Neutrophil (primary cell): Measurements from ENCODE around the gene TMPRSS4.

ENCODE experiments used
- H3K27ac ChIP-seq: fragments of 200-600 bp; sonication (generic); 2 replicates; pipeline ENCODE4 v1.5.1; 2016; ENCODE audit warnings: mild to moderate bottlenecking, moderate library complexity
- H3K27me3 ChIP-seq: fragments of 200-600 bp; sonication (generic); 2 replicates; pipeline ENCODE4 v1.6.0; 2016; ENCODE audit warnings: mild to moderate bottlenecking
- H3K36me3 ChIP-seq: fragments of 200-600 bp; sonication (generic); 2 replicates; pipeline ENCODE4 v1.5.1; 2017
- H3K4me1 ChIP-seq, 2 experiments: fragments of 200-600 bp in 1 of 2; sonication (generic) in 1 of 2; 1 replicate in 1 of 2; 2 replicates in 1 of 2; pipeline versions ENCODE4 v1.5.1 to v1.6.1; 2013 to 2016; ENCODE audit warnings: low read depth in 1 of 2, low read length in 1 of 2, mild to moderate bottlenecking in 1 of 2, moderate library complexity in 1 of 2; ENCODE audit not compliant: control insufficient read depth in 1 of 2, insufficient read depth in 1 of 2
- H3K4me3 ChIP-seq, 2 experiments: fragments of 200-600 bp in 1 of 2; sonication (generic) in 1 of 2; 1 replicate in 1 of 2; 2 replicates in 1 of 2; pipeline ENCODE4 v1.5.1; 2013 to 2016; ENCODE audit warnings: low read depth in 1 of 2, low read length in 1 of 2, mild to moderate bottlenecking in 1 of 2, moderate library complexity in 1 of 2
- H3K9me3 ChIP-seq: fragments of 200-600 bp; sonication (generic); 2 replicates; pipeline ENCODE4 v1.5.1; 2016
- CTCF ChIP-seq: fragments of 200-600 bp; sonication (generic); IDR thresholded peaks from 2 replicates; pipeline ENCODE4 v1.5.1; 2016; ENCODE audit warnings: antibody characterized with exemption

Gene TMPRSS4

GRCh38 chr11:118152552-118153471 lies 75.9 kb downstream of the TMPRSS4 start, which contains the start of gene SCN4B:
Gene SCN4B, minus strand, starts transcription at chr11:118152823. Its CDS starts 150 bp downstream, at chr11:118152673.
- H3K4me1 ChIP-seq = peaks cover 0 to 11% of the 10 kb centered on the region in 2 experiments
- no peak for TF ChIP-seq CTCF
- H3K27ac ChIP-seq = no peak within 1 kb of the TSS
- no peaks in the 10 kb centered on the region for H3K9me3 ChIP-seq
- H3K4me3 ChIP-seq = no peak within 1 kb of the TSS
- H3K27me3 ChIP-seq = peaks cover 100% of the 10 kb centered on the region
- H3K36me3 ChIP-seq = no peaks in the 10 kb centered on the region

- peaks cover 0 to 11% of the 10 kb centered on the region in 2 experiments for H3K4me1 ChIP-seq
- no peak for TF ChIP-seq CTCF
- H3K27me3 ChIP-seq = peaks cover 100% of the 10 kb centered on the region
- no peaks in the 10 kb centered on the region for H3K9me3 ChIP-seq
- no peaks in the 10 kb centered on the region for H3K36me3 ChIP-seq
- no peak overlapping the region for H3K4me3 ChIP-seq
- H3K27ac ChIP-seq = no peak overlapping the region
Observed at GRCh38 chr11:118153516-118153915, 76.6 kb downstream of the TMPRSS4 start.

- H3K27me3 ChIP-seq = peaks cover 100% of the 10 kb centered on the region
- no peak overlapping the region for H3K27ac ChIP-seq
- H3K4me3 ChIP-seq = no peak overlapping the region
- H3K36me3 ChIP-seq = no peaks in the 10 kb centered on the region
- no peak for TF ChIP-seq CTCF
- no peaks in the 10 kb centered on the region for H3K9me3 ChIP-seq
- peaks cover 0 to 11% of the 10 kb centered on the region in 2 experiments for H3K4me1 ChIP-seq
Observed at GRCh38 chr11:118153976-118154375, 77.1 kb downstream of the TMPRSS4 start.

- no peak overlapping the region for H3K4me3 ChIP-seq
- H3K9me3 ChIP-seq = no peaks in the 10 kb centered on the region
- H3K4me1 ChIP-seq = peaks cover 0 to 11% of the 10 kb centered on the region in 2 experiments
- no peaks in the 10 kb centered on the region for H3K36me3 ChIP-seq
- H3K27ac ChIP-seq = no peak overlapping the region
- peaks cover 99% of the 10 kb centered on the region for H3K27me3 ChIP-seq
- no peak for TF ChIP-seq CTCF
Observed at GRCh38 chr11:118154641-118155040, 77.8 kb downstream of the TMPRSS4 start.

GRCh38 chr11:118155776-118156530 lies 79.1 kb downstream of the TMPRSS4 start:
- Histone ChIP-seq H3K27ac (no peak overlapping the region), H3K36me3 (no peaks in the 10 kb centered on the region), H3K27me3 (peaks cover 86% of the 10 kb centered on the region), H3K4me3 (no peak overlapping the region), H3K9me3 (no peaks in the 10 kb centered on the region), H3K4me1 (peaks cover 0 to 11% of the 10 kb centered on the region in 2 experiments)
- TF ChIP-seq CTCF = no peak
